Suprapubic skin (tissue), 4 donors: ENCODE results near the gene STK32B.

Source experiments
- EP300 ChIP-seq: sonication (generic); formaldehyde crosslinking; IDR thresholded peaks from one replicate; pipeline ENCODE4 v1.6.1; 2017; ENCODE audit warnings: antibody characterized with exemption
- POLR2A ChIP-seq, 2 donors: fragments of 450-650 bp; IDR thresholded peaks; one replicate each; pipeline ENCODE4 v1.6.1; 2017; ENCODE audit warnings: antibody characterized with exemption in 2 of 2, mild to moderate bottlenecking in 2 of 2, moderate library complexity in 2 of 2
- POLR2AphosphoS5 ChIP-seq, 3 donors: sonication (generic); formaldehyde crosslinking; IDR thresholded peaks; one replicate each; pipeline ENCODE4 v1.6.1; 2017; ENCODE audit warnings: antibody characterized with exemption in 3 of 3

GRCh38 chr4:5010984-5011383 lies 40.3 kb upstream of the STK32B start:
- no peak for TF ChIP-seq POLR2AphosphoS5 (IDR thresholded peaks at IDR 0.05)
- no peak for TF ChIP-seq POLR2A (IDR thresholded peaks at IDR 0.05)
- TF ChIP-seq EP300: no peak
